CD8-positive, alpha-beta memory T cell (primary cell): ENCODE measurements around the gene CHRD. TPM values are rescaled to one million over a fixed set of nuclear protein-coding genes. Genes with fewer than 3 reads are reported as not detected.

Experiments used
- CTCF ChIA-PET: fragments of 350-600 bp; sonication (Branson Sonifier 250); formaldehyde crosslinking; loops from one replicate; lab custom pipeline; 2021; ENCODE audit warnings: antibody characterized with exemption; lab: Charles Lee
- POLR2A ChIA-PET: fragments of 350-600 bp; sonication (Branson Sonifier 250); formaldehyde crosslinking; loops from one replicate; lab custom pipeline; 2021; ENCODE audit warnings: antibody characterized with exemption; lab: Charles Lee
- DNase-seq, 5 donors: peaks; one replicate each; pipeline versions ENCODE4 v3.0.0 to v3.0.0-alpha.2; 2020 to 2022; ENCODE audit warnings: mixed read lengths in 1 of 5
- H3K27ac ChIP-seq: one replicate; pipeline ENCODE4 v1.7.0; 2013; ENCODE audit warnings: low read depth, mild to moderate bottlenecking, low read length, moderate library complexity
- H3K27me3 ChIP-seq: 2 replicates; pipeline ENCODE4 v1.7.0; 2013; ENCODE audit warnings: low read length, mild to moderate bottlenecking; ENCODE audit not compliant: insufficient read depth, poor library complexity, severe bottlenecking
- H3K36me3 ChIP-seq: 2 replicates; pipeline ENCODE4 v1.7.0; 2013; ENCODE audit warnings: mild to moderate bottlenecking, low read length, moderate library complexity; ENCODE audit not compliant: insufficient read depth
- H3K4me1 ChIP-seq: 2 replicates; pipeline ENCODE4 v1.7.0; 2013; ENCODE audit warnings: mild to moderate bottlenecking, low read length, moderate library complexity; ENCODE audit not compliant: insufficient read depth
- H3K4me3 ChIP-seq: 2 replicates; pipeline ENCODE4 v1.7.0; 2013; ENCODE audit warnings: mild to moderate bottlenecking, low read length
- H3K9me3 ChIP-seq: 2 replicates; pipeline ENCODE4 v1.7.0; 2013; ENCODE audit warnings: mild to moderate bottlenecking, low read length
- H3K27ac Mint-ChIP-seq, 8 donors: one replicate each; pipeline ENCODE4 v1.8.0; 2020 to 2021; ENCODE audit warnings: mixed read lengths in 8 of 8, mild to moderate bottlenecking in 6 of 8, inconsistent platforms in 3 of 8, moderate library complexity in 3 of 8
- H3K27me3 Mint-ChIP-seq, 2 donors: one replicate each; pipeline ENCODE4 v1.8.0; 2020 to 2021; ENCODE audit warnings: mixed read lengths in 2 of 2, mild to moderate bottlenecking in 1 of 2, moderate library complexity in 1 of 2
- H3K36me3 Mint-ChIP-seq, 3 donors: one replicate each; pipeline ENCODE4 v1.8.0; 2020 to 2021; ENCODE audit warnings: mixed read lengths in 3 of 3, inconsistent platforms in 1 of 3, mild to moderate bottlenecking in 1 of 3
- H3K4me1 Mint-ChIP-seq, 3 donors: one replicate each; pipeline ENCODE4 v1.8.0; 2020 to 2021; ENCODE audit warnings: mixed read lengths in 3 of 3, inconsistent platforms in 1 of 3, mild to moderate bottlenecking in 1 of 3
- H3K4me3 Mint-ChIP-seq, 7 donors: one replicate each; pipeline ENCODE4 v1.8.0; 2020 to 2021; ENCODE audit warnings: mixed read lengths in 7 of 7, mild to moderate bottlenecking in 6 of 7, moderate library complexity in 4 of 7, inconsistent platforms in 2 of 7
- H3K9me3 Mint-ChIP-seq, 5 donors: one replicate each; pipeline ENCODE4 v1.8.0; 2020 to 2022; ENCODE audit warnings: mixed read lengths in 5 of 5, mild to moderate bottlenecking in 3 of 5, moderate library complexity in 2 of 5, inconsistent platforms in 1 of 5
- polyA plus RNA-seq: library from polyadenylated mRNA; unstranded; fragments of 300-500 nt; fragmentation: Illumina TruSeq; gene quantifications from one replicate; pipeline ENCODE4 v1.2.3, GENCODE V29; 2021
- total RNA-seq, 2 experiments: library from RNA; stranded (reverse); gene quantifications; one replicate each; pipeline ENCODE4 v1.2.3, GENCODE V29; 2021

Gene CHRD
- total and polyA plus RNA-seq, 3 experiments from 2014 or later, result 0.04 TPM; not detected in 2

DNA sequence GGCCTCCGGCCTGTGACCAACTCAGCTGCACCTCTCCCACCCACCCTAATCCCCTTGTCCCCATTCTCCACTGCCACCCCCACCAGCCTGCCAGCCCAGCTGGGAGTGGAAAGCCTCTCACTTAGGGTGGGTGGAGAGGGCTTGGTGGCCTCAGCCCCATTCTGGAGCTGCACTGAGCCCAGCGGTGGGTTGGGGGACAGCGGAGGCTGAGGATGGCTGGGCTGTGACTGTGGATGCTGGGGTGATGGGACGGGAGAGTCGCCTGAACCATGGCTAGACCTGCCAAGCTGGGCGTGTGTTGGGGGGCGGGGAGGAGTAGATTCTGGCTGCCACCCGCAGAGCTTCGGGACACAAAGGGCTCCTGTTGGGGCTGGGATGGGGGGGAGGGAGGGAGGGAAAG, 20.2 kb upstream of the CHRD start:
- Mint-ChIP-seq H3K36me3 (peaks cover 0 to 11% (median 0%) of the 10 kb centered on the region in 3 donors), H3K9me3 (peaks cover 0 to 2% (median 0%) of the 10 kb centered on the region in 5 donors), H3K4me3 (peak overlapping the region in 4 of 7 donors; percentile 84 to 89 (median 86)), H3K4me1 (peaks cover 15 to 19% (median 17%) of the 10 kb centered on the region in 3 donors), H3K27me3 (peaks cover 0 to 4% of the 10 kb centered on the region in 2 donors), H3K27ac (peak overlapping the region in 1 of 8 donors; percentile 76)
- H3K27me3 ChIP-seq, result no peaks in the 10 kb centered on the region
- peaks cover under 1% of the 10 kb centered on the region for H3K36me3 ChIP-seq
- no peak for DNase-seq
- H3K4me3 ChIP-seq, result no peak overlapping the region
- ChIA-PET CTCF (interaction anchor here (0.8 to 3.5 kb wide), 2 partner anchors 12 to 14 kb away, joined by 3 to 18 read pairs; no protein-coding TSS in a partner anchor), POLR2A (no interaction called here)
- peaks cover 19% of the 10 kb centered on the region for H3K4me1 ChIP-seq
- no peak overlapping the region for H3K27ac ChIP-seq
- no peaks in the 10 kb centered on the region for H3K9me3 ChIP-seq

DNA sequence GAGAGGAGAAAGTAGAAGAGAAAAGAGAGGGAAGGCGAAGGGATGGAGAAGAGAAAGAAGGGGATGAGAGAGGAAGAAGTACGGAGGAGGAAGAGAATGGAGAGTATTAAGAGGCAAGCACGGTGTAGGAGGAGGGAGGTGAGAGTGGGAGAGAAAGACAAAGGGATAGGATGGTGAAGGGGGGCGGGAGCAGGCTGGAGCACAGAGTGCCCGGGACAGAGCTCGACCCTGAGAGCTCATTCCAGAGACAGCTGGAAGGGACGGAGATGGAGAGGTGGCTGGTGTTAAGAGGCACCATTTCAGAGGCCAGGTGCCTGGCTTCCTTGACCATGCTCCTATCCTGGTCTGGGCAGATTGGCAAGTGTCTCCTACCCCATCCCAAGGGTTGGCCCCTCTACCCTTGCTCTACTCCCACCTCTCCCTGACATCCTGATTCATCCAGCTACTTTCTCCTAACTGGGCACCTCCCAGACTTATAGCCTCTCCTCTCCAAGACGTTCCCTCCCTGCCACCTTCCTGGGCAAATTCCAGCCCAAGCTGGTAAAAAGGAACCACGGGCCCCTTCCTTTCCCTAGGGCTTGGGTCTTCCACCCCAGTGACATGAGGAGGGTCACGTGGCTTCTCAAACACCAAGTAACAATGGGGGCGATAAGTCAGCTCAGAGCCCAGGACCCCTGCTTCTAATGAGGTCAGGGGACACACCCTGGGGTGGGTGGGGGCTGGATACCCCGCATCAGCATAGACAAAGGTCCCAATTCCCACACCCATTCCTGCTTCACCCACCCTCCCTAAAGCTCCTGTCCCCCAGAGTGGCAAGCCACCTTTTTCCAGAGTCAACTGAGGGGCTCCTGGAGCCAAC, 19.6 kb upstream of the CHRD start:
- H3K4me1 ChIP-seq, result peaks cover 23% of the 10 kb centered on the region
- Mint-ChIP-seq H3K27me3 (peaks cover 0 to 4% of the 10 kb centered on the region in 2 donors), H3K4me3 (peak overlapping the region; percentile 84 to 91 (median 87)), H3K27ac (peak overlapping the region in 5 of 8 donors; percentile 29 to 97 (median 76)), H3K9me3 (peaks cover 0 to 2% (median 0%) of the 10 kb centered on the region in 5 donors), H3K36me3 (peaks cover 0 to 15% (median 4%) of the 10 kb centered on the region in 3 donors), H3K4me1 (peaks cover 22 to 25% (median 22%) of the 10 kb centered on the region in 3 donors)
- H3K36me3 ChIP-seq, result peaks cover 5% of the 10 kb centered on the region
- H3K9me3 ChIP-seq, result no peaks in the 10 kb centered on the region
- peak overlapping the region; percentile 47 for H3K4me3 ChIP-seq
- ChIA-PET POLR2A (no interaction called here), CTCF (interaction anchor here (0.7 to 3.5 kb wide), 4 partner anchors 12 to 201 kb away, joined by 3 to 18 read pairs (median 3); partner anchors contain the start of gene EEF1AKMT4)
- DNase-seq, result no peak
- peak overlapping the region; percentile 33 for H3K27ac ChIP-seq
- H3K27me3 ChIP-seq, result no peaks in the 10 kb centered on the region

DNA sequence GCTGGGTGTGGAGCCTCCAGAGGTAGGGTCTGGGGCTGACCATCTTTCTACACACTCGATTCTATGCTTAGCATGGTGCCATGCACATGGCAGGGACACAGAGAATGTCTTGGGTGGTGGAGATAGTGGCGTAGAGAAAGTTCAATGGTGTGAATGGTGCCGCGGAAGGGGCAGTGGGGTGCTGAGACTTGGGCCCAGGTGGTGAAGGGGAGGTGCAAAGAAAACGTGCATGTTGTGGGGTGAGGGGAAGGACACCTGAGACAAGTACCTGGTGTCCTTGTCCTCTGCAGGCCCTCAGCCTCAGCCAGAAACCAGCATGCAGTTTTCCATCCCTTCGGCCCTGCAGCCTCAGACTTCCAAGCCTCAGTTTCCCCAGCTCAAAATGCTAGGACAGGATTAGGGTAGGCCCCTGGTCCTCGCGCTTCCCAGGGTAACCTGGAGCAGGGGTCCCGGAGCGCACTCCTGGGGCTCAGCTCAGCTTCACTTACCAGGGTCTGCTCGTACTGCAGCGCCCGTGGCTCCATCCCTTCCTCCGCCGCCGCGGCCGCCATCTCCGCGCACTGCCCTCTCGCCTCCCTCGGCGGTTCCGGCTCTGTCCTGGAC, 18.8 kb upstream of the CHRD start:
- CTCF ChIA-PET, result interaction anchor here (0.7 to 3.5 kb wide), 7 partner anchors 11 to 200 kb away, joined by 3 to 18 read pairs (median 3); partner anchors contain the start of gene EEF1AKMT4
- no peaks in the 10 kb centered on the region for H3K27me3 ChIP-seq
- DNase-seq, result peak in 1 of 5 donors; percentile 6
- peak overlapping the region; percentile 47 for H3K4me3 ChIP-seq
- POLR2A ChIA-PET, result no interaction called here
- peak overlapping the region; percentile 33 for H3K27ac ChIP-seq
- Mint-ChIP-seq H3K9me3 (peaks cover 0 to 2% (median 0%) of the 10 kb centered on the region in 5 donors), H3K27me3 (peaks cover 0 to 4% of the 10 kb centered on the region in 2 donors), H3K4me1 (peaks cover 22 to 27% (median 25%) of the 10 kb centered on the region in 3 donors), H3K27ac (peak overlapping the region in 5 of 8 donors; percentile 3 to 97 (median 32)), H3K36me3 (peaks cover 0 to 19% (median 4%) of the 10 kb centered on the region in 3 donors), H3K4me3 (peak overlapping the region; percentile 84 to 91 (median 87))
- H3K9me3 ChIP-seq, result no peaks in the 10 kb centered on the region
- H3K36me3 ChIP-seq, result peaks cover 5% of the 10 kb centered on the region
- peaks cover 23% of the 10 kb centered on the region for H3K4me1 ChIP-seq

DNA sequence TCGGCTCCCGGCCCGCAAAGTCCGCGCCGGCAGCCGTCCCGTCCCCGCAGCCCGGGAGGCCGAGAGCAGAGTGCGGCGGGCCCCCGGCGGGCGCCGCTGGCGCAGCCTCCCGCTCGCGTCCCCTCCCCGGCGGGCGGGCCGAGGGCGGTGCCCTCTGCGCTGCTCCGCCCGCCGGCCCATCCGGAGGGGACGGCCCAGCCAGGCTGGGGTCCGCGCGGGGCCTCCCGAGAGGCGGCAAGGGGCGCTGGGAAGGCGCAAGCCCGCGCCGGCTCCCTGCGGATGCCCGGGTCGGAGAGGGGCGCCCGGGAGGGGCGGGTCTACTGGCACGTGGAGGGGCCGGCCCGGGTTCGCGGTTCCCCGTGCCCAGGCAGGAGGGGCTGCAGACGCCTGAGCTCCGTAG, 18.3 kb upstream of the CHRD start, which contains the start of the genes CLCN2 and POLR2H:
Gene CLCN2 (minus strand): TSS at position 74 of the 400 bp plus-strand sequence. CDS start 126 bp downstream, outside the sequence.
Gene POLR2H (plus strand): TSS at position 179 of the 400 bp plus-strand sequence. CDS start 1,783 bp downstream, outside the sequence.
- H3K4me3 ChIP-seq, result peak within 1 kb of the TSS; percentile 73
- peak within 1 kb of the TSS; percentile 92 to 97 (median 97) for H3K4me3 Mint-ChIP-seq

DNA sequence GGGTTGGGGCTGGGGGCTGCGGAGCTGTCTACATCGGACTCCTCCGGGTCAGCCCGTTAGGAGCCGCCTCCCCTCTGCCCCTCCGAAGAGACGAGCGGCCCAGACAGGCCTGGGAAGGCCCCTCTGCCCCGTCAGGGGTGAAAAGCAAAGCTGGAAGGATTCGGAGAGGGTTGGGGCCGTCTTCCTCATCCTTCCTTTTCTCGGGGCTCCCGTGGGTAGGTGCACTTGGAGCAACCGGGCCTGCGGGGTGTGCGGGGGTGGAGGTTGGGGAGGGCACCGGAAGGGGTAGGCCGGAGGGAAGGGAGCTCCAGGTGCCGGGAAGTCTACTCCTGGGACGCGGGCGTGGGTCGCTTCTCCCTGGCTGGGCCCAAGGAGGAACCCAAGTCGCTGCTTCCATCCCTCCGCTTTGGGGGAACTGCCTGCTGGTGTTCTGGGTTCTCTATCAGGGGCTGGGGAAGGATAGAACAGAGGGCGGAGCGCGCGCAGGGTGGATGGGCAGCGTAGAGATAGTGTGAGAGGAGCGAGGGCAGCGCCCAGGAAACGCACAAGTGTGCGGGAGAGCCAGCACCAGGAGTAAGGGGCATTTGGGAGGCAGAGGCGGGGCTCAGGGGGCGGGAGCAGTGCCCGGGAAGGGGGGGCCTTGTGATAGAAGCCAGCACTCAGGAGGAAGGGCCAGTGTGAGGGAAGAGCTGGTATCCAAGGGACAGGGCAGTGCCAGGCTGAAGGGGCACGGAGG, 17.8 kb upstream of the CHRD start:
- peak overlapping the region; percentile 81 to 96 (median 93) for H3K27ac Mint-ChIP-seq
- POLR2A ChIA-PET, result interaction anchor here (0.5 kb wide), 1 partner anchor 413 kb away, joined by 11 read pairs; no protein-coding TSS in a partner anchor

More for the DNA sequence above, 18.3 kb upstream of the CHRD start, which contains the start of the genes CLCN2 and POLR2H:
- peaks cover 22 to 28% (median 27%) of the 10 kb centered on the region in 3 donors for H3K4me1 Mint-ChIP-seq
- DNase-seq, result peak in 4 of 5 donors; percentile 35 to 67 (median 42)
- peak within 1 kb of the TSS; percentile 88 for H3K27ac ChIP-seq
- no peaks in the 10 kb centered on the region for H3K27me3 ChIP-seq
- ChIA-PET POLR2A (no interaction called here), CTCF (interaction anchor here (1.2 to 3.5 kb wide), 5 partner anchors 8 to 179 kb away, joined by 3 to 18 read pairs (median 3); no protein-coding TSS in a partner anchor)
- H3K27me3 Mint-ChIP-seq, result peaks cover 0 to 4% of the 10 kb centered on the region in 2 donors
- H3K9me3 Mint-ChIP-seq, result peaks cover 0 to 2% (median 0%) of the 10 kb centered on the region in 5 donors
- H3K36me3 Mint-ChIP-seq, result peaks cover 0 to 21% (median 5%) of the 10 kb centered on the region in 3 donors
- peak within 1 kb of the TSS; percentile 81 to 97 (median 93) for H3K27ac Mint-ChIP-seq
- no peaks in the 10 kb centered on the region for H3K9me3 ChIP-seq
- peaks cover 23% of the 10 kb centered on the region for H3K4me1 ChIP-seq
- H3K36me3 ChIP-seq, result peaks cover 5% of the 10 kb centered on the region

DNA sequence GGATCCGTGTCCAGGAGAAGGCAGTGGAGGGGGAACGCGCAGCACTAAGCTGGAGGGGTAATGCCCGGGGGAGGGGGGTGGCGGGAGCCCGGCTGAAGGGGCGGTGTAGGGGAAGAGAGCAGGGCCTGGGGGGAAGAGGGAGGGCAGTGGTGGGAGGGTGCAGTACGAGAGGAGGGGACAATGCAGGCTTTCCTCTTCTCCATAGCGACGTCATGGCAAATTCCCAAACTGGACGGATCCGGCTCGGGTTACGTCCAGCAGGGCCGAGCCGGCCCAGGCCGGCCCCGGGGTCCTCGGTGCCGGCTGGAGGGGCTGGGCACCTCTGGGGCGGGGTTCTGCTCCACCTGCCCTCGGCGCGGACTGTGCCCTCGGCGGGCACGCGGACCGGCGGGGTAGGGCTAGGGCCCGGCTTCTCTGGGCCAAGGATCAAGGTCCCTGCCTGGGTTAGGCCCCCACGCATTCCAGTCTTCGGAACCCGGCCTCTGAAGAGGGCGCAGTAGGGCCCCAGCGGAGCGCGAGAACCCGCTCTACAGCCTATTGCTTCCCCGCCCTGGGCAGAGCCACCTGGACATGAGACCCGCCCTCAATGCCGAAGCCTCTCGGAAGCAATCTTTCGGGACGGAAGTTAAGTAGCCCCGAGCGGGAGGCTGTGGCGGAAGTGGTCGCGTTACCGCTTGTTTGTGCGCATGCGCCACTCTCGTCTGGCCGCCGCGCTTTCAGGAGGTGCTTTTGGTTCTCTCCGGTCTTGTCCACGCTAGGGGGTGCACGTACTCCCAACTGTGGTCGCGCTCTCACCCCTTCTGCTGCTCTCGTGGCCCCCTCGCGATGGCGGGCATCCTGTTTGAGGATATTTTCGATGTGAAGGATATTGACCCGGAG, 16.9 kb upstream of the CHRD start:
- Mint-ChIP-seq H3K27me3 (peaks cover 0 to 4% of the 10 kb centered on the region in 2 donors), H3K9me3 (peaks cover 0 to 2% (median 0%) of the 10 kb centered on the region in 5 donors), H3K4me3 (peak overlapping the region; percentile 92 to 99 (median 97)), H3K27ac (peak overlapping the region; percentile 95 to 98 (median 96)), H3K4me1 (peaks cover 22 to 35% (median 31%) of the 10 kb centered on the region in 3 donors), H3K36me3 (peaks cover 0 to 33% (median 14%) of the 10 kb centered on the region in 3 donors)
- DNase-seq, result peak; percentile 89 to 96 (median 93)
- peaks cover 5% of the 10 kb centered on the region for H3K36me3 ChIP-seq
- peak overlapping the region; percentile 73 for H3K4me3 ChIP-seq
- H3K27me3 ChIP-seq, result no peaks in the 10 kb centered on the region
- ChIA-PET POLR2A (no interaction called here), CTCF (interaction anchor here (1.2 to 3.5 kb wide), 6 partner anchors 9 to 151 kb away, joined by 3 to 18 read pairs (median 6); partner anchors contain the start of gene CHRD)
- no peaks in the 10 kb centered on the region for H3K9me3 ChIP-seq
- peak overlapping the region; percentile 88 for H3K27ac ChIP-seq
- H3K4me1 ChIP-seq, result peaks cover 23% of the 10 kb centered on the region

More for the DNA sequence above, 17.8 kb upstream of the CHRD start:
- peak overlapping the region; percentile 73 for H3K4me3 ChIP-seq
- peaks cover 5% of the 10 kb centered on the region for H3K36me3 ChIP-seq
- H3K27me3 ChIP-seq, result no peaks in the 10 kb centered on the region
- Mint-ChIP-seq H3K4me3 (peak overlapping the region; percentile 92 to 97 (median 97)), H3K36me3 (peaks cover 0 to 27% (median 11%) of the 10 kb centered on the region in 3 donors), H3K9me3 (peaks cover 0 to 2% (median 0%) of the 10 kb centered on the region in 5 donors), H3K27me3 (peaks cover 0 to 4% of the 10 kb centered on the region in 2 donors), H3K4me1 (peaks cover 22 to 34% (median 31%) of the 10 kb centered on the region in 3 donors)
- H3K4me1 ChIP-seq, result peaks cover 23% of the 10 kb centered on the region
- peak; percentile 16 to 55 (median 29) for DNase-seq
- H3K9me3 ChIP-seq, result no peaks in the 10 kb centered on the region
- H3K27ac ChIP-seq, result peak overlapping the region; percentile 88
- CTCF ChIA-PET, result interaction anchor here (1.2 to 3.5 kb wide), 6 partner anchors 9 to 179 kb away, joined by 3 to 18 read pairs (median 5); no protein-coding TSS in a partner anchor
